Liver (tissue), 9 donors: ENCODE data around the gene DYRK4. TPM values are rescaled to one million over a fixed set of nuclear protein-coding genes. Genes with fewer than 3 reads are reported as not detected.

ENCODE experiments used
- DNase-seq: peaks from one replicate; pipeline ENCODE4 v3.0.0-alpha.2; 2017; ENCODE audit warnings: low spot score
- H3K27ac ChIP-seq, 2 donors: one replicate each; pipeline ENCODE4 v1.7.0; 2013; ENCODE audit warnings: inconsistent platforms in 2 of 2, low read length in 2 of 2, control low read depth in 1 of 2, low read depth in 1 of 2, mild to moderate bottlenecking in 1 of 2
- H3K27me3 ChIP-seq, 4 donors: one replicate each; pipeline versions ENCODE4 v1.6.1 to v1.7.0; 2013; ENCODE audit warnings: low read length in 3 of 4, inconsistent platforms in 1 of 4, mild to moderate bottlenecking in 1 of 4, moderate library complexity in 1 of 4; ENCODE audit not compliant: control insufficient read depth in 4 of 4, insufficient read depth in 4 of 4
- H3K36me3 ChIP-seq, 4 donors: one replicate each; pipeline versions ENCODE4 v1.6.1 to v1.7.0; 2013; ENCODE audit warnings: low read length in 3 of 4, mild to moderate bottlenecking in 3 of 4, low read depth in 1 of 4, moderate library complexity in 1 of 4; ENCODE audit not compliant: control insufficient read depth in 4 of 4, insufficient read depth in 3 of 4
- H3K4me1 ChIP-seq, 4 donors: one replicate each; pipeline versions ENCODE4 v1.6.1 to v1.7.0; 2013; ENCODE audit warnings: low read length in 3 of 4, mild to moderate bottlenecking in 3 of 4, moderate library complexity in 1 of 4; ENCODE audit not compliant: control insufficient read depth in 4 of 4, insufficient read depth in 4 of 4
- H3K4me3 ChIP-seq, 3 donors: one replicate each; pipeline versions ENCODE4 v1.6.1 to v1.7.0; 2013; ENCODE audit warnings: low read length in 3 of 3, control low read depth in 1 of 3, low read depth in 1 of 3, mild to moderate bottlenecking in 1 of 3
- H3K9ac ChIP-seq, 2 donors: one replicate each; pipeline ENCODE4 v1.7.0; 2013; ENCODE audit warnings: low read length in 2 of 2, mild to moderate bottlenecking in 2 of 2, moderate library complexity in 2 of 2, control low read depth in 1 of 2, low read depth in 1 of 2
- H3K9me3 ChIP-seq, 4 donors: one replicate each; pipeline versions ENCODE4 v1.6.1 to v1.7.0; 2013; ENCODE audit warnings: low read length in 3 of 4; ENCODE audit not compliant: control insufficient read depth in 4 of 4
- ATF3 ChIP-seq: IDR thresholded peaks from 2 replicates; pipeline ENCODE4 v1.6.1; 2016; ENCODE audit warnings: antibody characterized with exemption
- CTCF ChIP-seq: fragments of 150-350 bp; IDR thresholded peaks from 2 replicates; pipeline ENCODE4 v1.5.1; 2017; ENCODE audit warnings: improper control_type of control experiment, low read depth, low read length; ENCODE audit not compliant: missing input control
- EGR1 ChIP-seq, 2 donors: IDR thresholded peaks; 2 replicates each; pipeline ENCODE4 v1.6.1; 2016 to 2018; ENCODE audit warnings: antibody characterized with exemption in 2 of 2, low read depth in 2 of 2
- FOXA1 ChIP-seq: IDR thresholded peaks from 2 replicates; pipeline ENCODE4 v1.6.1; 2016; ENCODE audit warnings: antibody characterized with exemption
- FOXA2 ChIP-seq: IDR thresholded peaks from 2 replicates; pipeline ENCODE4 v1.6.1; 2016; ENCODE audit warnings: antibody characterized with exemption
- GABPA ChIP-seq, 2 donors: IDR thresholded peaks in 1 of 2; conservative IDR thresholded peaks in 1 of 2; 2 replicates each; pipeline ENCODE4 v1.6.1; 2016; ENCODE audit warnings: antibody characterized with exemption in 2 of 2, mild to moderate bottlenecking in 1 of 2, moderate library complexity in 1 of 2
- HNF4A ChIP-seq, 2 donors: conservative IDR thresholded peaks; 2 replicates each; pipeline ENCODE4 v1.6.1; 2016; ENCODE audit warnings: antibody characterized with exemption in 2 of 2, mild to moderate bottlenecking in 2 of 2
- HNF4G ChIP-seq: IDR thresholded peaks from 2 replicates; pipeline ENCODE4 v1.6.1; 2016; ENCODE audit warnings: antibody characterized with exemption
- JUND ChIP-seq, 2 donors: IDR thresholded peaks; 2 replicates each; pipeline ENCODE4 v1.6.1; 2016; ENCODE audit warnings: antibody characterized with exemption in 2 of 2
- MAX ChIP-seq: IDR thresholded peaks from 2 replicates; pipeline ENCODE4 v1.6.1; 2016; ENCODE audit warnings: antibody characterized with exemption
- NR2F2 ChIP-seq: IDR thresholded peaks from 2 replicates; pipeline ENCODE4 v1.6.1; 2016; ENCODE audit warnings: antibody characterized with exemption
- RAD21 ChIP-seq, 2 donors: IDR thresholded peaks; 2 replicates each; pipeline ENCODE4 v1.6.1; 2016; ENCODE audit warnings: antibody characterized with exemption in 2 of 2, mild to moderate bottlenecking in 2 of 2
- REST ChIP-seq: IDR thresholded peaks from 2 replicates; pipeline ENCODE4 v1.6.1; 2016; ENCODE audit warnings: antibody characterized with exemption, mild to moderate bottlenecking
- RXRA ChIP-seq, 2 donors: IDR thresholded peaks; 2 replicates each; pipeline ENCODE4 v1.6.1; 2017 to 2018; ENCODE audit warnings: antibody characterized with exemption in 2 of 2, mild to moderate bottlenecking in 1 of 2
- SP1 ChIP-seq: IDR thresholded peaks from 2 replicates; pipeline ENCODE4 v1.6.1; 2018; ENCODE audit warnings: antibody characterized with exemption, mild to moderate bottlenecking
- TAF1 ChIP-seq: conservative IDR thresholded peaks from 2 replicates; pipeline ENCODE4 v1.6.1; 2016; ENCODE audit warnings: antibody characterized with exemption, mild to moderate bottlenecking
- YY1 ChIP-seq: IDR thresholded peaks from 2 replicates; pipeline ENCODE4 v1.6.1; 2016; ENCODE audit warnings: antibody characterized with exemption, mild to moderate bottlenecking
- ZBTB33 ChIP-seq: IDR thresholded peaks from 2 replicates; pipeline ENCODE4 v1.6.1; 2016; ENCODE audit warnings: antibody characterized with exemption
- WGBS: extraction: QIAGEN DNeasy Blood & Tissue Kit; methylation state at CpG from one replicate; pipeline ENCODE4 v1.1.7; 2013; 5-methylcytosine and 5-hydroxymethylcytosine counted together
- polyA plus RNA-seq, 2 donors: library from polyadenylated mRNA; stranded (reverse) in 1 of 2; unstranded in 1 of 2; fragments of 200-250 nt in 1 of 2; fragments of >200 nt in 1 of 2; fragmentation: Nextera tagmentation in 1 of 2; extraction: Ambion mirVana in 1 of 2; gene quantifications; one replicate each; pipeline versions ENCODE4 v1.2.1 to v1.2.3, GENCODE V29; 2013 to 2015
- total RNA-seq, 2 donors: library from RNA; depleted of rRNA; stranded (reverse); fragments of >200 nt; gene quantifications; one replicate each; pipeline ENCODE4 v1.2.3, GENCODE V29; 2014
- donor health status: healthy.
- donor health status: healthy.
- donor health status: healthy.
- donor health status: healthy.
- donor health status: healthy.

DYRK4 gene
- total and polyA plus RNA-seq, 4 donors: 12.0 to 20.3 (median 14.4) TPM

GRCh38 chr12:4530982-4531586 lies 30.9 kb upstream of the DYRK4 start:
- no peak for DNase-seq
- peaks cover 2 to 33% (median 20%) of the 10 kb centered on the region in 4 donors for H3K36me3 ChIP-seq
- H3K27ac ChIP-seq: no peak overlapping the region
- H3K9ac ChIP-seq: no peak overlapping the region
- no peaks in the 10 kb centered on the region for H3K4me1 ChIP-seq
- TF ChIP-seq FOXA1 (no peak), RXRA (IDR thresholded peaks at IDR 0.05) (no peak), SP1 (no peak), MAX (no peak)
- no peaks in the 10 kb centered on the region for H3K9me3 ChIP-seq
- no peak overlapping the region for H3K4me3 ChIP-seq
- 90% methylated on average over 6 of the region's 6 CpGs for WGBS
- no peaks in the 10 kb centered on the region for H3K27me3 ChIP-seq

- H3K36me3 ChIP-seq: peaks cover 2 to 24% (median 15%) of the 10 kb centered on the region in 4 donors
- no peaks in the 10 kb centered on the region for H3K9me3 ChIP-seq
- H3K4me1 ChIP-seq: peaks cover 2 to 22% (median 17%) of the 10 kb centered on the region in 4 donors
- no peak overlapping the region for H3K27ac ChIP-seq
- no peak overlapping the region for H3K9ac ChIP-seq
- no peak for TF ChIP-seq NR2F2
- no peak for TF ChIP-seq FOXA1
- no peak for TF ChIP-seq YY1
- TF ChIP-seq HNF4G: no peak
- no peak for TF ChIP-seq TAF1
- TF ChIP-seq RAD21 (IDR thresholded peaks at IDR 0.05): no peak
- TF ChIP-seq SP1: no peak
- no peak for TF ChIP-seq EGR1 (IDR thresholded peaks at IDR 0.05; ENCODE audit: low read depth in 2 of 2)
- TF ChIP-seq FOXA2: no peak
- TF ChIP-seq RXRA (IDR thresholded peaks at IDR 0.05): no peak
- no peak for TF ChIP-seq ZBTB33
- TF ChIP-seq HNF4A (conservative IDR thresholded peaks at IDR 0.05): no peak
- TF ChIP-seq GABPA (IDR thresholded peaks at IDR 0.05 in 1 of 2, conservative IDR thresholded peaks at IDR 0.05 in 1 of 2): no peak
- no peak for TF ChIP-seq MAX
- TF ChIP-seq JUND (IDR thresholded peaks at IDR 0.05): no peak
- TF ChIP-seq ATF3: no peak
- H3K27me3 ChIP-seq: no peaks in the 10 kb centered on the region
- DNase-seq: no peak
- WGBS: 94% methylated on average over 4 of the region's 4 CpGs
- H3K4me3 ChIP-seq: no peak overlapping the region
Measured at GRCh38 chr12:4535092-4535491, 26.9 kb upstream of the DYRK4 start.

- peaks cover 2 to 23% (median 15%) of the 10 kb centered on the region in 4 donors for H3K36me3 ChIP-seq
- WGBS: 70% methylated on average over 2 of the region's 2 CpGs
- H3K9me3 ChIP-seq: no peaks in the 10 kb centered on the region
- H3K27me3 ChIP-seq: no peaks in the 10 kb centered on the region
- no peak for DNase-seq
- no peak overlapping the region for H3K27ac ChIP-seq
- no peak overlapping the region for H3K4me3 ChIP-seq
- H3K4me1 ChIP-seq: peaks cover 2 to 22% (median 17%) of the 10 kb centered on the region in 4 donors
- TF ChIP-seq EGR1 (IDR thresholded peaks at IDR 0.05; ENCODE audit: low read depth in 2 of 2) (no peak), RAD21 (IDR thresholded peaks at IDR 0.05) (no peak), REST (no peak), CTCF (no peak), HNF4A (conservative IDR thresholded peaks at IDR 0.05) (no peak)
- H3K9ac ChIP-seq: no peak overlapping the region
Measured at GRCh38 chr12:4535871-4536270, 26.1 kb upstream of the DYRK4 start.
